Neural progenitor cell (in vitro differentiated cells): ENCODE measurements around the gene SFMBT2. TPM values are rescaled to one million over a fixed set of nuclear protein-coding genes. Genes with fewer than 3 reads are reported as not detected.

Source experiments
- DNase-seq: peaks from one replicate; pipeline ENCODE4 v3.0.0-alpha.2; 2016; ENCODE audit warnings: low spot score
- H2AFZ ChIP-seq: fragments of 200-600 bp; sonication (generic); replicated peaks from 2 replicates; pipeline ENCODE4 v1.6.1; 2016; ENCODE audit warnings: antibody characterized with exemption
- H3F3A ChIP-seq: fragments of 200-600 bp; sonication (generic); 2 replicates; pipeline ENCODE4 v1.6.1; 2016; ENCODE audit warnings: antibody characterized with exemption, low read depth
- H3K27ac ChIP-seq: fragments of 200-600 bp; sonication (generic); 2 replicates; pipeline ENCODE4 v1.5.1; 2016; ENCODE audit warnings: mild to moderate bottlenecking
- H3K27me3 ChIP-seq: fragments of 200-600 bp; sonication (generic); 2 replicates; pipeline ENCODE4 v1.6.1; 2016; ENCODE audit warnings: mild to moderate bottlenecking, moderate library complexity
- H3K36me3 ChIP-seq: fragments of 200-600 bp; sonication (generic); 2 replicates; pipeline ENCODE4 v1.5.1; 2016
- H3K4me1 ChIP-seq: fragments of 200-600 bp; sonication (generic); 2 replicates; pipeline ENCODE4 v1.6.1; 2016; ENCODE audit warnings: mixed run types
- H3K4me2 ChIP-seq: fragments of 200-600 bp; sonication (generic); 2 replicates; pipeline ENCODE4 v1.6.1; 2016
- H3K4me3 ChIP-seq: fragments of 200-600 bp; sonication (generic); 2 replicates; pipeline ENCODE4 v1.5.1; 2016
- H3K79me2 ChIP-seq: fragments of 200-600 bp; sonication (generic); 2 replicates; pipeline ENCODE4 v1.6.1; 2016; ENCODE audit warnings: low read depth
- H3K9ac ChIP-seq: fragments of 200-600 bp; sonication (generic); 2 replicates; pipeline ENCODE4 v1.6.1; 2016
- H3K9me3 ChIP-seq: fragments of 200-600 bp; sonication (generic); 2 replicates; pipeline ENCODE4 v1.5.1; 2016; ENCODE audit warnings: low read depth
- H4K20me1 ChIP-seq: fragments of 200-600 bp; sonication (generic); 2 replicates; pipeline ENCODE4 v1.6.1; 2016; ENCODE audit warnings: low read depth
- H3K27ac Mint-ChIP-seq: 3 replicates; pipeline ENCODE4 v1.8.0; 2021; ENCODE audit warnings: mixed read lengths
- H3K27me3 Mint-ChIP-seq: 2 replicates; pipeline ENCODE4 v1.8.0; 2022; ENCODE audit warnings: low read depth, mild to moderate bottlenecking, inconsistent platforms, moderate library complexity, mixed read lengths; ENCODE audit not compliant: insufficient read depth
- H3K36me3 Mint-ChIP-seq: 3 replicates; pipeline ENCODE4 v1.8.0; 2021; ENCODE audit warnings: mixed read lengths
- H3K4me1 Mint-ChIP-seq: 3 replicates; pipeline ENCODE4 v1.8.0; 2021; ENCODE audit warnings: mixed read lengths
- H3K4me3 Mint-ChIP-seq: 3 replicates; pipeline ENCODE4 v1.8.0; 2021; ENCODE audit warnings: mild to moderate bottlenecking, moderate library complexity, mixed read lengths
- H3K9me3 Mint-ChIP-seq: 3 replicates; pipeline ENCODE4 v1.8.0; 2020; ENCODE audit warnings: mixed read lengths
- EZH2 ChIP-seq: fragments of 200-600 bp; sonication (generic); IDR thresholded peaks from 2 replicates; pipeline ENCODE4 v1.6.1; 2017; ENCODE audit warnings: antibody characterized with exemption, mild to moderate bottlenecking, moderate library complexity
- EZH2phosphoT487 ChIP-seq: fragments of 200-600 bp; sonication (generic); IDR thresholded peaks from 2 replicates; pipeline ENCODE4 v1.6.1; 2017; ENCODE audit warnings: antibody characterized with exemption
- total RNA-seq: library from RNA; depleted of rRNA; stranded (reverse); fragments of >200 nt; gene quantifications from 2 replicates; pipeline ENCODE4 v1.2.3, GENCODE V29; 2015; ENCODE audit warnings: low replicate concordance
- TF ChIP-seq, protein P1 (sequence below): fragments of 200-600 bp; sonication (generic); IDR thresholded peaks from 2 replicates; pipeline ENCODE4 v1.5.1; 2017; ENCODE audit warnings: antibody characterized with exemption, mild to moderate bottlenecking

Gene SFMBT2
- total RNA-seq, 1 donor from 2014 or later, result 1.8 TPM

DNA sequence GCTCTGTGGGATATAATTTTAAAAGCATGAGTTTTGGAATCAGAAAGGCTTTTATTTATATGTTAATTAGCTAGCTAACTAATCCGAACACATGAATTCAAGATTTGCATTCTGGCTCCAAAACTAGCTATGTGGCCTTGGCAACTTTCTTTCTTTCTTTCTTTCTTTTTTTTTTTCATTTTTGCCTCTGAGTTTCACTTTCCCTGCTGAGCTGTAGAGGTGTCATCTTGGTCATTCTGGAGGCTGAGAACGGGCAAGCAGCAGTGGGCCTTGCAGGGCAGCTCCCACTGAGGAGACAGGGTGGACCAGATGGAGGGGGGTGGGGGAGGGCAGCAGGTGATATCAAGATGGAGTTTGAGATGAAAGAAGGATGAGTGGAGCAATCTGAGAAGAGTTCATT lies 24.8 kb upstream of the SFMBT2 start:
- H3K27me3 Mint-ChIP-seq, result peaks cover 2% of the 10 kb centered on the region
- TF ChIP-seq EZH2phosphoT487 (no peak), EZH2 (no peak)
- TF ChIP-seq, protein P1, sequence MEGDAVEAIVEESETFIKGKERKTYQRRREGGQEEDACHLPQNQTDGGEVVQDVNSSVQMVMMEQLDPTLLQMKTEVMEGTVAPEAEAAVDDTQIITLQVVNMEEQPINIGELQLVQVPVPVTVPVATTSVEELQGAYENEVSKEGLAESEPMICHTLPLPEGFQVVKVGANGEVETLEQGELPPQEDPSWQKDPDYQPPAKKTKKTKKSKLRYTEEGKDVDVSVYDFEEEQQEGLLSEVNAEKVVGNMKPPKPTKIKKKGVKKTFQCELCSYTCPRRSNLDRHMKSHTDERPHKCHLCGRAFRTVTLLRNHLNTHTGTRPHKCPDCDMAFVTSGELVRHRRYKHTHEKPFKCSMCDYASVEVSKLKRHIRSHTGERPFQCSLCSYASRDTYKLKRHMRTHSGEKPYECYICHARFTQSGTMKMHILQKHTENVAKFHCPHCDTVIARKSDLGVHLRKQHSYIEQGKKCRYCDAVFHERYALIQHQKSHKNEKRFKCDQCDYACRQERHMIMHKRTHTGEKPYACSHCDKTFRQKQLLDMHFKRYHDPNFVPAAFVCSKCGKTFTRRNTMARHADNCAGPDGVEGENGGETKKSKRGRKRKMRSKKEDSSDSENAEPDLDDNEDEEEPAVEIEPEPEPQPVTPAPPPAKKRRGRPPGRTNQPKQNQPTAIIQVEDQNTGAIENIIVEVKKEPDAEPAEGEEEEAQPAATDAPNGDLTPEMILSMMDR, result no peak

GRCh38 chr10:7434378-7434777 lies 23.5 kb upstream of the SFMBT2 start:
- Histone ChIP-seq H4K20me1 (no peaks in the 10 kb centered on the region), H2AFZ (no peak overlapping the region), H3K79me2 (no peaks in the 10 kb centered on the region), H3K27me3 (no peaks in the 10 kb centered on the region), H3K4me3 (no peak overlapping the region), H3K9me3 (no peaks in the 10 kb centered on the region), H3K4me2 (no peak overlapping the region), H3K36me3 (no peaks in the 10 kb centered on the region), H3F3A (no peaks in the 10 kb centered on the region), H3K27ac (no peak overlapping the region), H3K4me1 (peaks cover 9% of the 10 kb centered on the region), H3K9ac (no peak overlapping the region)
- Mint-ChIP-seq H3K4me3 (no peak overlapping the region), H3K27ac (peak overlapping the region; percentile 53), H3K9me3 (peaks cover 5% of the 10 kb centered on the region), H3K27me3 (peaks cover 2% of the 10 kb centered on the region), H3K4me1 (peaks cover 25% of the 10 kb centered on the region), H3K36me3 (no peaks in the 10 kb centered on the region)
- TF ChIP-seq EZH2 (no peak), EZH2phosphoT487 (no peak)
- TF ChIP-seq, protein P1, result no peak
- DNase-seq, result no peak

More for the DNA sequence above, 24.8 kb upstream of the SFMBT2 start:
- Histone ChIP-seq H3K79me2 (no peaks in the 10 kb centered on the region), H3K36me3 (no peaks in the 10 kb centered on the region), H3K4me2 (no peak overlapping the region), H3K4me1 (peaks cover 9% of the 10 kb centered on the region), H4K20me1 (no peaks in the 10 kb centered on the region), H3K9me3 (no peaks in the 10 kb centered on the region), H3K27ac (no peak overlapping the region), H3K4me3 (no peak overlapping the region), H3F3A (no peaks in the 10 kb centered on the region), H3K9ac (no peak overlapping the region), H2AFZ (no peak overlapping the region), H3K27me3 (no peaks in the 10 kb centered on the region)
- H3K4me1 Mint-ChIP-seq, result peaks cover 25% of the 10 kb centered on the region
- no peaks in the 10 kb centered on the region for H3K36me3 Mint-ChIP-seq
- no peak overlapping the region for H3K4me3 Mint-ChIP-seq
- H3K9me3 Mint-ChIP-seq, result peaks cover 5% of the 10 kb centered on the region
- H3K27ac Mint-ChIP-seq, result no peak overlapping the region
- no peak for DNase-seq

DNA sequence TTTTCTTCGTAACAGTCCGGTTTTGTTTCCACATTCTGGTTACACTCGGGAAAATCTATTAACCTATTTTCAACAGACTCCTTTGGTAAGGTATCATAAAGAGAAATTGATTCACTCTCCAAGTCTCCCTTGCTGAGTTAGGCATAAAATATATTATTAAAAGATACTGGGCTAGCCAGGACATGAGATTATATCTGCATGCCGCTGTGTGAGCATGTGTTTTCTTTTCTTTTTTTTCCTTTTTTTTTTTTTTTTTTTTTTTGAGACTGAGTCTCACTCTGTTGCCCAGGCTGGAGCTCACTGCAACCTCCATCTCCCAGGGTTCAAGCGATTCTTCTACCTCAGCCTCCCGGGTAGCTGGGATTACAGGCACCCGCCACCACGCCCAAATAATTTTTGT lies 23.0 kb upstream of the SFMBT2 start:
- no peaks in the 10 kb centered on the region for H3K36me3 ChIP-seq
- H3K9me3 Mint-ChIP-seq, result peaks cover 5% of the 10 kb centered on the region
- H3K27me3 ChIP-seq, result no peaks in the 10 kb centered on the region
- H3K36me3 Mint-ChIP-seq, result no peaks in the 10 kb centered on the region
- no peak overlapping the region for H3K4me3 ChIP-seq
- H3K4me2 ChIP-seq, result peak overlapping the region; percentile 33
- peak overlapping the region; percentile 66 for H2AFZ ChIP-seq
- H3K27ac ChIP-seq, result no peak overlapping the region
- TF ChIP-seq EZH2 (no peak), EZH2phosphoT487 (no peak)
- TF ChIP-seq, protein P1, result no peak
- H3K4me1 ChIP-seq, result peaks cover 9% of the 10 kb centered on the region
- H3K27me3 Mint-ChIP-seq, result peaks cover 2% of the 10 kb centered on the region
- peaks cover 25% of the 10 kb centered on the region for H3K4me1 Mint-ChIP-seq
- no peaks in the 10 kb centered on the region for H4K20me1 ChIP-seq
- H3K27ac Mint-ChIP-seq, result peak overlapping the region; percentile 86
- no peaks in the 10 kb centered on the region for H3K9me3 ChIP-seq
- no peaks in the 10 kb centered on the region for H3F3A ChIP-seq
- no peaks in the 10 kb centered on the region for H3K79me2 ChIP-seq
- H3K4me3 Mint-ChIP-seq, result no peak overlapping the region
- no peak overlapping the region for H3K9ac ChIP-seq
- no peak for DNase-seq
